GM18870 (cell line): ENCODE measurements around the gene CD4.

ENCODE experiments used
- ATAC-seq: cut with Tn5 transposase; IDR thresholded peaks from one replicate; pipeline ENCODE4 v1.9.1; 2021; ENCODE audit warnings: moderate library complexity; ENCODE audit not compliant: unreplicated experiment

The CD4 gene

DNA sequence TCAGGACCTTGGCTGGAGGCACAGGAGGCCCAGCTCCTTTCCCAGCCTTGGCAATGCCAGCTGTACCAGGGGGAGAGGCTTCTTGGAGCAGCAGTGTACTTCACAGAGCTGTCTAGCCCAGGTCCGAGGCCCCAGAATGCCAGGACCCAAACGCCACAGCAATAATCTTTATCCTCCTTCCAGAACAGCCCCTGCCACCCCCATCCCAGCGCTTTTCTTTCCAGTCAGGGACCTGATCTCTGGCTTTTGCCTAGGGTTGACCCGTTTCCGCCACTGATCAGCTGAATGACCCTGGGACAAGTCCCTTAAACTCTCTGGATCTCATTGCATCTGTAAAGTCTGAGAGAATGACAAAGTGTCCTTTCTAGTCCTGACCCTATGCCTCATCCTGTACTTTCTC, 11.9 kb upstream of the CD4 start:
- no peak for ATAC-seq

DNA sequence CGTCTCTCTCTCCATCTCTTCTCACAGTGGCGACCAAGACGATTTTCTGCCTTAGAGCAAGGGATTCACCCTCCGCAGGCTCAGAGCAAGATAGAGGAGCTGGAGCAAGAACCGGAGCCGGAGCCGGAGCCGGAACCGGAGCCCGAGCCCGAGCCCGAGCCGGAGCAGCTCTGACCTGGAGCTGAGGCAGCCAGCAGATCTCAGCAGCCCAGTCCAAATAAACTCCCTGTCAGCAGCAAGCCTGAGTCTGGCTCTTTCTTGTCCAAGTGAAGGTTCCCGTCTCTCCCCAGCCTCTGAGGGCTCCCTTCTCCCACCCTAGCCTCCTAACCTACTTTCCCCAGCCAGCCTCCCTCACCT, 11.1 kb upstream of the CD4 start:
- no peak for ATAC-seq

DNA sequence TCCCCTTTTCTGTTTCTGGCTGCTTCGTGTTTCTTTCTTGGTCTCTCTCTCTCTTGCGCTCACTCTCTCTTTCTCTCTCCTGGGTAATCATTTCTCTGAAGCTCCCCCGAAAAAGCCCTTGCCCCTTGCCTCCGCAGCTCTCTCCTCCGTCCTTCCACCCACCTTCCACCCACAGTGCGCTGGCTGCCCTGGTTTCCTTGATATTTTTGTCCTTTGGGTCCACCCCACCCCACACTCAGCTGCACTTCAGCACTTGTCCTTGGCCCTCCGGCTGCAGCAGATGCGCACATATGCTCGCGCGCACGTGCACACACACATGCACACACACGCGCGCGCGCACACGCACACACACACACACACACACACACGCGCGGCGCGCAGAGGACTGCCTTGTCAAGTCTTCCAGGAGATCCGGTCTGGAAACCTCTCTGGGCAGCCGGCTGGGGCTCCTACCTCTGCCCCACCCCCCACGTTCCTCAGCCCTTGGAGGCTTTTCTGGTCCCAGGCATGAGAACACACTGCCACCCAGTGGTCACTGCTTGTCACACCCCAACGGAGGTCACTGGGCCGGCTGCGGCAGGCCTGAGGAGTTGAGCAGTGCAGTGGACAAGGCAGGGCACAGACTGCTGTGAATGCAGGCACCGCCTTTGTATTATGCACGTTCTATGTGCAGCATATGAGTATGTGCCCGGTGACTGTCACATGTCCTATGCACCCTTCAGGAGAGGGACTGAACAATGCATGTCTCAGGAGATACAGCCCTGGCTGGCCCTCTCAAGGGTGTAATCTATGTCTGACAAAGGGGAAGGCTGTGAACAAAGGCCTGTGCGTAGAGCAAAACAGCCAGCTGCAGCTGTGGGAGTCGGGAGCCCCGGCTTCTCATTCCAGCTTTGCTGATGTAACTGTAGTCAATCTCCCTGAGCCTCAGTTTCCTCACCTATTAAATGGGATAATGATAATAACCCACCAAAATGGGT, 10.5 kb upstream of the CD4 start:
- peak; percentile 71 for ATAC-seq

DNA sequence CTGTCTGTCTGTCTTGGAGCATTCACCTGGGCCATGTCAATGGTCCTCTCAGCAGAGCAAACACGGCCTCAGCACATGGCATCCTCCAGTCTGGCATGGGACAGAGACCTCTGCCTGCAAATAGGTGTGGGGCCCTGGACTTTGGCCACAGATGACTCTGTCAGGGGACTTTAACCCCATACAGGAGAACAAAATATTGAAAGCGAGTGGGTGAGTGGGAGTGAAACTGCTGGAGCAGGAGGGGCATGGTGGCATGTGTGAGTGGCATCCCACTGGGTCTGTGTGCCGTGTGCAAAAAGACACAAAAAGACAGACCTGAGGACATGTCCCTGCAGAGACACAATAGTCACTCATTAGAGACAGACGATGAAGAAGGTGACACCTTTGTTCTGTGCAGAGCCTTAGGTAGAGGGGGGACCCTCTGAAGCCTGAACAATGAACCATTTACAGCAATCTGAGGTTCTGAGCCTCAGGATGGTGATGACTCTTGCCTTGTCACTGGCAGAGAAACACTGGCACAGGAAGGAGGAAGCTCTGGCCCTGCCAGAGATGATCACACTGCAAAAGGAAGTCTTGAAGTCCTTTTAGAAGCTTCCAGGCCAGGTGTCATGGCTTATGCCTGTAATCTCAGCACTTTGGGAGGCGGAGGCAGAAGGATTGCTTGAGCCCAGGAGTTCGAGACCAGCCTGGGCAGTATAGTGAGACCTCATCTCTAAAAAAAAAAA, 9.5 kb upstream of the CD4 start:
- ATAC-seq, result no peak

DNA sequence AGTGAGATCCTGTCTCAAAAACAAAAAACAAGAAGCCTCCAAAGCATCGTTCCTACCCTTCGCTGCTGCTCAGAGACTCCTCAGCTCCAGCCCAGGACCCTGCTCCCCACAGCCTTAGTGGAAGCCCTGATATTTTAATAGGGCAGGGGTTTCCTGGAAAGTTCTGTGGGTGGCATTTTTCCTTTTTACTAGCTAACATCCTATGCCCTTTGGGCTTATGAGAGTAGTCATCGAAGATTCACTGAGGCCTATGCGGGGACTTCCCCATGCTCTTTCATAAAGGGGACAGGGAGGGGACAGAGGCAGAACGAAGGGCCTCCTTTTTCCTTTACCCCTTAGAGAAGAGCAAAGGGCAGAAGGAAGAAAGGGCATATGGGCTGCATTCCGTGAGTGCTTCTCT, 8.8 kb upstream of the CD4 start:
- ATAC-seq, result no peak

DNA sequence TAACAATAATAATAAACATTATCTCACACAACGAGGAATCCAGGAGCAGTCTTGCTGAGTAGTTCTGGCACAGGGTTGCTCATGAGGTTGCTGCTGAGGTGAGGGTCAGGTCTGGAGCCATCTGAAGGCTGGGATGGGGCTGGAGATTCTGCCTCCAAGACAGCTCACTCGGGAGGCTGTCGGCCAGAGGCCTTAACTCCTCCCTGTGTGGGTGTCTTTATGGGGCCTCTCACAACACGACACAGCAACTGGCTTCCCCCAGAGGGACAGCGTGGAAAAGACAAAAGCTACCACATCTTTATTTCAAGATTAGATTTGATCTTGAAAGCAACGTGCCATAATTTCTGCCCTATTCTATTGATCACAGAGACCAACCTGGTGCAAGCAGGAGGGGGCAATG, 7.2 kb upstream of the CD4 start:
- ATAC-seq, result no peak

DNA sequence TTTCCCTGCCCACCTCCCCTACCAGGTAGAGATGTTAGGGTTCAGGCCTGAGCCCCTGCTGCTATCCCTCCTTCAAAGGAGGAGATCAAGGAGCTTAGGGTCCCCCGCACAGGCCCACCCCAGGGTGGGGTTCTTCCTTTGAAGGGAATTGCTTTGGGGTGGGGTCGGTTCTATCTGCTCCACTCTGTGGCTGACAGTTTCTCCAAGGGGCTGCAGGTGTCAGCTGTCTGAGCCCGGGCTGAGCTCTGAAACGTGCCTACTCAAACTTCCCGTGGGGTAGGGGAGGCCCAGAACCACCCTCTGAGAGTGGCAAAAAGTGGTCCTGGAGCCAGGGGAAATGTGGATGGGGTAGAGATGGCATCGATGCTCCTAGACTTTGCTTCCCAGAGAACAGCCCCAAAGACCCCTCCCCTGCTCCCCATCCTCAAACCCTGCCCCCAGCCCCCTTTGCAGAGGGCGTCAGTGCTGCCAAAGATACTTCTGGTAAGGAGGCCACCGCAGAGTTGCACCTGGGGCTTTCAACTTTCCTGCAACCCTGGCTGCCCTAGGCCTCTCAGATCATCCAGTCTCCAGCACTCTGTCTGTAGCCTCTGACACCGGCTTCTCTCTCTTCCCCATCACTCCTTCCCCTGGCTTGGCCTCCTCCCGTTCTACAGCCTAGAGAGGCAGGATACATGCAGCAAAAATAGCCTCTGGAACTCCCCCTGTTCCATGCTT, 6.3 kb upstream of the CD4 start:
- no peak for ATAC-seq

DNA sequence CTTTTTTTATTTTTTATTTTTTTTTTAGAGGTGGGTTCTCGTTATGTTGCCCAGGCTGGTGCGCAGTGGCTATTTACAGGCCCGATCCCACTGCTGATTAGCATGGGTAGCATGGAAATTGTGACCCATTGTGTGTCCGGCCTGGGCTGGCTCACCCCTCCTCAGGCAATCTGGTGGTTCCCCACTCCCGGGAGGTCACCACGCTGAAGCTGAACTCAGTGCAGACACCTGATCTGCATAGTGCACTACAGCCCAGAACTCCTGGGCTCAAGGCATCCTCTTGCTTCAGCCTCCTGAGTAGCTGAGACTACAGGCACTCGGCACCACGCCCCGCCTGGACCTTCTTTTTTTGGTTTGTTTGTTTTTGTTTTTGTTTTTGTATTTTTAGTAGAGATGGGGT, 5.5 kb upstream of the CD4 start:
- ATAC-seq, result no peak

DNA sequence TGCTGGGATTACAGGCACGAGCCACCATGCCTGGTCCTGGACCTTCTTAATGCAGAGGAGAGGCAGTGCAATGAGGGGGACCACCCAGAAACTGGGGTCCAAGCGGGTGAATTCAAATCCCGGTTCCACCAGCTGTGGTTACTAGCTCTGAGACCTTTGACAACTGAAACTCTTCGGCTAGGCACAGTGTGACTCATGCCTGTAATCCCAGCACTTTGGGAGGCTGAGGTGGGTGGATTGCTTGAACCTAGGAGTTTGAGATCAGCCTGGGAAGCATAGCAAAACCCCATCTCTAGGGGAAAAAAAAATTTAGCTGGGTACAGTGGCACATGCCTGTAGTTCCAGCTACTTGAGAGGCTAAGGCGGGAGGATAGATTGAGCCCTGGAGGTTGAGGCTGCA, 5.0 kb upstream of the CD4 start:
- ATAC-seq, result no peak

DNA sequence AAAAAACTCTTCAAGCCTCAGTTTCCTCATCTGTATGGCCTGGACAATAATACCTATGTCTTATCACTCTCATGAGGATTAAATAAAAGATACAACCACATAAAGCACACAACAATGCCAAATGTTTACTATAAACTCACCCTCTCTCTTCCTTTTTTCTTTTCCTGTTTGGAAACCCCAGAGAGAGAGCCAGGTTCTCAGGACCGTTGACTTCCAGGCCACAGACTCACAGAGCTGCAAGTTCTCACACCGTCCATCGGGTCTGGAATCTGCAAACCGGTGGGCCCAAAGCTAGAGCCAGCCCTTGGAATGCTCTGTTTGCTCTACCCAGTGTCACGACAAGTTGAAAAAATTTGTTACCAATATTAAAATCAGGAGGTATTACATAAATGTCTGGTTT, 4.6 kb upstream of the CD4 start:
- ATAC-seq, result no peak

DNA sequence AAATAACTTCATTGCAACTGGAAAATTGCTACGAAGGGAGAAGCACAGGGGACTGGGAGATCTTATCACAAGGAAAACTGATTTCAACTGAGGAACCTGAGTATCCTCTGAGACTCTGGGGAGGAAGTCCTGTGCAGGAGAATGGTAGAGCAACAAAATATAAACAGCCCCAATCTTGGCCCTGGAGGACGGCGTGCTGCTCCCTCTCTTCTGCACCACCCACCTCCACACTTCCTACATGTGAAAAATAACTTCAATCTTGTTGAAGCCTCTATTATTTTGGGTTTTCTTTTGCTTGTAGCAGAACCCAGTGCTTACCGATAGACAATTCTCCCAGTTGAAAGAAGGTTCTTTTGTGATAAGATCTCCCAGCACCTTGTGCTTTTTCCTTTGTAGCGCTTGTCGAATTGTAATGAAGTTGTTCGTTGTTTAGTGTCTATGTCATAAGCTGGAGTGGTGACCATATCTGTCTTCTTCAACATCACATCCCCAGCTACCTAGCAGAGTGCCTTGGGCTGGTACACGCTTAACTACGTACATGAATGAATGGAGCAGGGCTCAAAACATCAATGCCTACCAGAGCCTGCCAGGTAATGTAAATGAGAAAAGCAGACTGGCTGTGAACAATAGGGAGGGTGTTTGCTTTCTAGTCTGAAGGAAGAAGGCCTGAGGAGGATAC, 2.8 kb upstream of the CD4 start:
- no peak for ATAC-seq

DNA sequence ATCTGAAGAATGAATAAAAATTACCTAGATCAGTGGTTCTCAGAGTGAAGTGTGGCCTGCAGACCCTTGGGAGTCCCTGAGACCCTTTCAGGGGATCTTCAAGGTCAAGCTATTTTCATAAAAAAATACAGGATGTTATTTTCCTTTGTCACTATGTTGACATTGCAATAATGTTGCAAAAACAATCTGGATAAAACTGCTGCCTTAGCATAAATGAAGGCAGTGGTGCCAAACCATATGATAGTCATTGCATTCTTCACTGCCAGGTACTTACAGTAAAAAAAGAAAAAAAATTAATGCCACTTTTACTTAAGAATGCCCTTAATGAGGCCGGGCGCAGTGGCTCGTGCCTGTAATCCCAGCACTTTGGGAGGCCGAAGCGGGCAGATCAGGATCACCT, 2.0 kb upstream of the CD4 start:
- no peak for ATAC-seq

DNA sequence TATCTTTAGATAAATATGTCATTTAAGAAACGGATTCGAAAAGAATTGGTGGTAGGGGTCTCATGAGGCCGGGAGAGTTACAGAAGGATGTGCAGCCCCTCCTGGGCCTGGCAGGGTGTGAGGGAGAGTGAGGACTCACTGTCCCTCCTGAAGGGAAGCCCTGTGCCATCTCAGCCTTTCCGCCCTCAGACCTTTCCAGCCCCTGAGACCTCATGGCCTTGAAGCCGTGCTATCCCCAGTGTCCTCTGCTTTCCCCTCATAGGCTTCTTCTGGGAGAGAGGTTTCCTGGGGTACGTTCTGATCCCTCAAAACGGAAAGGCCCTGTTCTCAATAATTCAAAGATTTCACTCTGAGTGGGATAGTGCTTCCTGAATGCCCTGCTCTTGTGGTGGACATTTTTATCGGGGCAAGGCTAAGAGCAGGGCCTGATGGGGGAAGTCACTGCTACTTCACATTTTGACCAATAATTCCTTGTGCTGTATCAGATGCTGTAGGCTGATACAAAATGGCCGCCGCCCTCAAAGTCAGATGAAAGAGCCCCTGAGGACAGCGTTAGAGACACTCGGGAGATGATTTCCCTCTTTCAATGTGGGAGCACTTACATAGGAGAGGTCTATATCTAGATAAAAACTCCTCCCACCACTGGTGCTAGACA, 1.3 kb downstream of the CD4 start:
- ATAC-seq, result no peak

DNA sequence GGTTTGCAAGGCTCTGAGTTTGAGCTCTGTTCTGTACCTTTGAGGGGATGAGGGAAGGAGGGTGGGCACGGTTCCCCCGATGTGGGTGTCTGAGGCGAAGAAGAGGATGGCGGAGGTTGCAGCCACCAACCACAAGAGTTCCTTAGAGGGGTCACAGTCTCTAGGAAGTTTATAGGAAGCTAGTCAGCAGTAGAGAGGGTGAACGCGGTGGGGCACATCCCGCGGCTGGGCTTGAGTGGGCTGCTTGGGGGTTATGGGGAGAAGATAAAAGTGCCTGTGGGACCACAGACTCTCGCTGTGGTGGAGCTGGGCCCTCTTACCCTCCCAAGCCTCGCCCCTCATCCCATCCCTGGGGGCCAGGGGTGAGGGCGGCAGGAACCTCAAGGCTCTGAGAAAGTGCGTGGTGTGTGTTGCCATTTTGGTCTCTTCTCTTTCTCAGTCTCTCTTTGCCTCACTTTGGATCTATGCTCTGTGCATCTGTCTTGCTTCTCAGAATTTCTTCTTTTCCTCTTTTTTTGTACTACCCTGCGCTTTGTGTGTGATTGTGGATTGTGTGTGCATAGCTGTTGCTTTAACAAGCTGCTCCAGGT, 2.7 kb downstream of the CD4 start:
- ATAC-seq, result no peak

DNA sequence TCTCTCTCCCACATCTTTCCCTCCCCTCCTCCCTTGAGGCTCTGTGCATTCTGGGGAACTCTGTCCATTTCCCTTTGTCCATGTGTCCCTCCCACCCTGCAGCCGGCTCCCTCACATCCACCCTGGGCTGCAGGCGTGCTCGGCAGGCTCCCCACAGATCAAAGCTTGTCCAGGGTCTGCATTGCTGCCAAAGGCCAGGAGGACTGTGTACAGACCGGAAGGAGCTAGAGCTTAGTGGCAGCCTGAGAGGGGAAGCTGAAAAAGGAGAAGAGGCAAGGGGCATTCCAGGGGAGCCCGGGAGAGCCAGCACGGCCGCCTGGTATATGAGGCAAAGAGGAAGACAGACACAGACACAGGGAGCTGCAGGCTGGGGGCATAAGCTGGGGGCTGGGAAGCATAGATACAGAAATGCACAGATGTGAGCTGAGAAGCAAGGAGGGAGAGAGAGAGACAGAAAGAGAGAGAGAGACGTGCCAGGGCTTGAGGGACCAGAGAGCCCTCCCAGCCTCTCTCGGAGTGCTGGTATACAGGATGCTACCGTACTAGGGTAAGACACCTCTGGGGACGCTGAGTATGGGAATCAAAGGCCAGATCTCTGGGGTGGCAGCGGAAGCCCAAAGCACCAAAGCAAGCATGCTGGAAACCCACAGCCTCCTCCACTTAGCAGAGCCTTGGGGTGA, 3.3 kb downstream of the CD4 start:
- no peak for ATAC-seq

DNA sequence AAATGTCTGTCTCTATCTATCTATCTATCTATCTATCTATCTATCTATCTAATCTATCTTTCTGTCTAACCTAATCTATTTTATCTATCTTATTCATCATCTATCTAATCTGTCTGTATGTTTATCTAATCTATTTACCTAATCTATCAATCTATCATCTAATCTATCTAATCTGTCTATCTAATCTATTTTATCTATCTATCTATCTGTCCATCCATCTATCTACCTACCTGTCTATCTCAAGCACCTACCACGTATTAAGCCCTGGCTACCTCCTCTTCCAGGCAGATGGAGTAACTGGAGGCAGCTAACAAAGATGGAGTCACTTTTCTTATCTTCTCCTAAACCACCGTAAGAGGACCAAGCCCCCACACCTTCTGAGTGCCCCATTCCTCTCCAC, 5.8 kb downstream of the CD4 start:
- ATAC-seq, result no peak

DNA sequence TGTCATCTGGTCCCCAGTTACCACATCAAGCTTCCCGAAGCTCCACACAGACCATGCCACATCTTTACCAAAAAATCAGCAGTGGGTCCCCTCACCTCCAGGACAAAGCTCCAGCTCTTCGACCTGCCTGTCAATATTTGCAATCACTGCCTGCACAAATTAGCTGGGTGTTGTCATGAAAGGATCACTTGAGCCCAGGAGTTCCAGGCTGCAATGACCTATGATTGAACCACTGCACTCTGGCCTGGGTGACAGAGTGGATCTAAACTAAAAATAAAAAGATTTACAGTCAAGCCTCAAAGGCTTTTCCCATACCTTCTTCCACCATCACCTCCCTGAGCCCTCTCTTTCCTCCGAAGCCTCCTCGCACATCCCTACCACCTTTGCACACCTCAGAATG, 7.2 kb downstream of the CD4 start:
- no peak for ATAC-seq

DNA sequence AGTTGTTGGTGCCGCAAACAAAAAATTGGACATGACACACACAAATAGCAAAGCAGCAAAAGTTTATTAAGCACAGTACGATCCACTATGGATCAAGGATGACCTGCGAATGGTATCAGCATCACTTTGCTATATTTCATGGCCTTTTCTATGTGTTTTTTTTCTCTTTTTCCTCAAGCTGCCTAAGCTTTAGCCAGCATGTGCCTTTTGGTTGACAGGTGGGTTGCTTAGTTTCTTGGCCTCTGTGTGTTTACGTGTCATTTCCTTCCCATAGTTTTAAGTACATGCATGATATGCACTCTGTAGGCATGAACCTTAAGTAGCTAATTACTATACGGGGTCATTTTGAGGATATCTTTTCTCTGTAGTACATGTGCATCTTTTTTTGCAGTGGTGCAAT, 9.8 kb downstream of the CD4 start:
- ATAC-seq, result no peak

DNA sequence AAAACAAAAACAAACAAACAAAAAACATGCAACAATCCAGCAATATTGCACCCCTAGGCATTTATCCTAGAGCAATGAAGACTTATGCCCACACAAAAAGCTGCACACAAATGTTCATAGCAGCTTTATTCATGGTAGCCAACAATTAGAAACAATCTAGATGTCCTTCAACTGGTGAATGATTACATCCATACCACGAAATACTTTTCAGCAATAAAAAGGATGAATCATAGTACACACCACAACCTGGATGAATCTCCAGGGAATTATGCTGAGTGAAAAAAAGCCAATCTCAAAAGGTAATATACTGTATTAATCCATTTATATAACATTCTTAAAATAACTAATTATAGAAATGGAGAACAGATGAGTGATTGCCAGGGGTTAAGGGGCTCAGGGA, 17.8 kb downstream of the CD4 start:
- no peak for ATAC-seq

DNA sequence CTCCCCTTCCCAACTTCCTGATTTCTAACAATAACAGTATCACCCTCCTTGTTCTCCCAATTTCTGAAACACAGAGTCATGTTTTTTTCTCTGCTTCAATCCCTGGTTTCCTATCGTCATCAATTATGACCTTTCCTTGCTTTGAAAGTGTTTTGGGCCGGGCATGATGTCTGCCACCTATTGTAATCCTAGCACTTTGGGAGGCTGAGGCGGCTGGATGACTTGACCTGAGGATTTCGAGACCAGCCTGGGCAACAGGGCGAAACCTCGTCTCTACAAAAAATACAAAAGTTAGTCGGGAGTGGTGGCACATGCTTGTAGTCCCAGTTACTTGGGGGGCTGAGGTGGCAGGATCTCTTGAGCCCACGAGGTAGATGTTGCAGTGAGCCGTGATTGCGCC, 19.7 kb downstream of the CD4 start:
- no peak for ATAC-seq
